HepG2 (cell line): ENCODE data around the gene CARS2. TPM values are rescaled to one million over a fixed set of nuclear protein-coding genes. Genes with fewer than 3 reads are reported as not detected.
A peak's percentile ranks its signal among the peaks of the same experiment; 100 is the strongest.

ENCODE experiments used
- ARHGAP35 ChIP-seq: sonication (generic); formaldehyde crosslinking; IDR thresholded peaks from 2 replicates; pipeline ENCODE4 v1.9.0; 2022; ENCODE audit warnings: mild to moderate bottlenecking, inconsistent platforms, moderate library complexity, missing genetic modification reagents, borderline replicate concordance
- ATAD3A ChIP-seq: sonication (generic); formaldehyde crosslinking; IDR thresholded peaks from 2 replicates; pipeline ENCODE4 v1.4.0; 2020; ENCODE audit warnings: missing genetic modification reagents
- ETV6 ChIP-seq: sonication (generic); formaldehyde crosslinking; conservative IDR thresholded peaks from 2 replicates; pipeline ENCODE4 v1.4.0; 2020; ENCODE audit warnings: missing genetic modification reagents
- KMT2B ChIP-seq: IDR thresholded peaks from 2 replicates; pipeline ENCODE4 v1.6.1; 2016; ENCODE audit warnings: missing genetic modification reagents, missing compliant biosample characterization
- NFE2 ChIP-seq: sonication (generic); formaldehyde crosslinking; IDR thresholded peaks from 2 replicates; pipeline ENCODE4 v1.4.0; 2020; ENCODE audit warnings: missing genetic modification reagents
- NRL ChIP-seq: sonication (generic); formaldehyde crosslinking; IDR thresholded peaks from 2 replicates; pipeline ENCODE4 v1.5.0; 2020; ENCODE audit warnings: missing genetic modification reagents, mild to moderate bottlenecking, moderate library complexity, borderline replicate concordance
- PAF1 ChIP-seq: IDR thresholded peaks from 2 replicates; pipeline ENCODE4 v1.6.1; 2016; ENCODE audit warnings: missing genetic modification reagents, missing compliant biosample characterization
- RAD21 ChIP-seq: fragments of 450-650 bp; formaldehyde crosslinking; IDR thresholded peaks from 2 replicates; pipeline ENCODE4 v1.5.0; 2020; ENCODE audit warnings: mild to moderate bottlenecking
- TCF12 ChIP-seq, 2 experiments: fragments of 450-650 bp in 1 of 2; sonication (generic) in 1 of 2; formaldehyde crosslinking in 1 of 2; IDR thresholded peaks; 2 replicates each; pipeline versions ENCODE4 v1.6.1 to v1.8.0; 2017 to 2022; ENCODE audit warnings: antibody characterized with exemption in 1 of 2, mild to moderate bottlenecking in 1 of 2, missing genetic modification reagents in 1 of 2, moderate library complexity in 1 of 2
- TGIF2 ChIP-seq: IDR thresholded peaks from 2 replicates; pipeline ENCODE4 v1.6.1; 2016; ENCODE audit warnings: control low read depth, missing compliant biosample characterization
- TOPORS ChIP-seq: sonication (generic); formaldehyde crosslinking; IDR thresholded peaks from 2 replicates; pipeline ENCODE4 v1.8.0; 2023; ENCODE audit warnings: mild to moderate bottlenecking, missing genetic modification reagents
- YY1 ChIP-seq: IDR thresholded peaks from 2 replicates; pipeline ENCODE4 v1.6.1; 2011; ENCODE audit warnings: low read length, low read depth, moderate library complexity, mild to moderate bottlenecking; ENCODE audit not compliant: insufficient read depth, insufficient replicate concordance
- ZBTB21 ChIP-seq: sonication (generic); formaldehyde crosslinking; IDR thresholded peaks from 2 replicates; pipeline ENCODE4 v1.4.0; 2020; ENCODE audit warnings: missing genetic modification reagents
- ZFP90 ChIP-seq: sonication (generic); formaldehyde crosslinking; IDR thresholded peaks from 2 replicates; pipeline ENCODE4 v1.8.0; 2022; ENCODE audit warnings: missing genetic modification reagents, mild to moderate bottlenecking, inconsistent platforms, borderline replicate concordance
- ZNF12 ChIP-seq: sonication (generic); formaldehyde crosslinking; IDR thresholded peaks from 2 replicates; pipeline ENCODE4 v1.5.0; 2020; ENCODE audit warnings: missing genetic modification reagents
- ZNF850 ChIP-seq: sonication (generic); formaldehyde crosslinking; conservative IDR thresholded peaks from 2 replicates; pipeline ENCODE4 v1.9.0; 2021; ENCODE audit warnings: mild to moderate bottlenecking, missing genetic modification reagents
- polyA plus RNA-seq, 8 experiments: library from polyadenylated mRNA; depleted of rRNA in 3 of 8; stranded (reverse) in 7 of 8; unstranded in 1 of 8; fragments of >200 nt; fragmentation: Illumina TruSeq in 4 of 8; extraction: Trizol in 4 of 8; gene quantifications; 2 replicates each; pipeline versions ENCODE4 v1.2.1 to v1.2.3, GENCODE V29; 2011 to 2016; ENCODE audit warnings: low read depth in 4 of 8, missing spikeins in 1 of 8, mixed read lengths in 1 of 8; ENCODE audit not compliant: insufficient read depth in 1 of 8
- total RNA-seq, 5 experiments: library from RNA; depleted of rRNA; stranded (reverse); fragments of >200 nt; fragmentation: Illumina TruSeq; extraction: Trizol; gene quantifications; 2 replicates each; pipeline ENCODE4 v1.2.3, GENCODE V29; 2016; ENCODE audit warnings: low read depth in 1 of 5
- TF ChIP-seq, protein P1 (sequence below): sonication (generic); formaldehyde crosslinking; IDR thresholded peaks from 2 replicates; pipeline ENCODE4 v1.4.0; 2020; ENCODE audit warnings: missing genetic modification reagents, borderline replicate concordance
- TF ChIP-seq, protein P2 (sequence below), 2 experiments: IDR thresholded peaks; 2 replicates each; pipeline ENCODE4 v1.6.1; 2011 to 2012; ENCODE audit warnings: low read length in 2 of 2, borderline replicate concordance in 1 of 2, low read depth in 1 of 2, mild to moderate bottlenecking in 1 of 2, moderate library complexity in 1 of 2
- TF ChIP-seq, protein P3 (sequence below): sonication (generic); formaldehyde crosslinking; IDR thresholded peaks from 2 replicates; pipeline ENCODE4 v1.4.0; 2020; ENCODE audit warnings: mild to moderate bottlenecking, missing genetic modification reagents

CARS2 gene
- total and polyA plus RNA-seq, 2 of the 13 experiments (the other 11 are each of a cell fraction or from before 2014, with no cell fraction given) = 41.1 to 59.3 TPM

DNA sequence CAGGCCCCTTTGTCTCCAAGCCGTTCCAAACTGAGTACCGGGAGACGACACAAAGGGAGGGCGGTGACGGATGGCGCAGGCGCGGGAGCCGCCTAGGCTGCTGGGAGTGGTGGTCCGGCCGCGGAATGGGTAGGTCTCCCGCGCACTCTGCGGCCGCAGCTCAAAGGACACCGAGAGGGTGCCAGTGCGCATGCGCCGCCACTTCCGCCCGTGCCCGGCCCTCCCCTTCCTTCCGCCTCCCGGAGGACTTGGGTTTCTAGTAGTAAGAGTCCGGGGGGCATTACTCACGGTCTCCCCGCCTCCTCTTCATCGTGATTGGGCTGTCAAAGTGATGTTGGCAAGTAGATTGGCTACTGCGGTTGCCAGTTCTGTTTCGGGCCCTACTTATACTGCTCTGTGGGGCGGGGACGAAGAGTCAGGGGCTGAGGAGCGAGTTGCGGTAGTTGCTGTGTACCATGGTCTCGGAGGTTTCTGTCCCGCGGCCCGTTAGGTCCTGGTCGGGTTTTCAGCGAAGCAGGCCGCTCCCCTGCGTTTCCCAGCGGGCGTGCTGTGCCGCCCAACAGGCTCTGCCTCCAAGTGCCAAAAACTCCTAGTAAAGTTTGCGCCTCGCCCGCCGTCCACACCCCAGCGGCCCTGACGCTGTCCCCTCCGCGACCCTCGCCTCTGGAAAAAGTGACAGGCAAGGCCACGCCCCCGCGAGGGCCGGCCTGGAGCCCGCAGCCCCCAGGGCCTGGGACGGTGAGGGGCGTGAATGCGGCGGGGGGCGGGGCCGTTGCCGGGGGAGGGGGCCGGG is 7.1 kb upstream of the CARS2 start (continued):
- TF ChIP-seq YY1 (peak; percentile 37), RAD21 (peak; percentile 46; the same call in 1 of the 2 replicates), ZNF12 (CRISPR knock-in tag) (no peak), ATAD3A (no peak), TGIF2 (CRISPR knock-in tag) (no peak), PAF1 (no peak), ARHGAP35 (CRISPR knock-in tag) (peak; percentile 40; the same call in 1 of the 2 replicates), ZBTB21 (CRISPR knock-in tag) (no peak), KMT2B (no peak), NRL (no peak; the same call in none of the 2 replicates), TOPORS (CRISPR knock-in tag) (no peak), NFE2 (CRISPR knock-in tag) (no peak), TCF12 (IDR thresholded peaks at IDR 0.05) (no peak), TCF12 (CRISPR knock-in tag; IDR thresholded peaks at IDR 0.05) (no peak), ETV6 (0 out of 2 replicates have a peak, but pooled peaks have one; percentile 17), ZFP90 (CRISPR knock-in tag) (no peak), ZNF850 (CRISPR knock-in tag) (no peak)
- TF ChIP-seq, protein P1, sequence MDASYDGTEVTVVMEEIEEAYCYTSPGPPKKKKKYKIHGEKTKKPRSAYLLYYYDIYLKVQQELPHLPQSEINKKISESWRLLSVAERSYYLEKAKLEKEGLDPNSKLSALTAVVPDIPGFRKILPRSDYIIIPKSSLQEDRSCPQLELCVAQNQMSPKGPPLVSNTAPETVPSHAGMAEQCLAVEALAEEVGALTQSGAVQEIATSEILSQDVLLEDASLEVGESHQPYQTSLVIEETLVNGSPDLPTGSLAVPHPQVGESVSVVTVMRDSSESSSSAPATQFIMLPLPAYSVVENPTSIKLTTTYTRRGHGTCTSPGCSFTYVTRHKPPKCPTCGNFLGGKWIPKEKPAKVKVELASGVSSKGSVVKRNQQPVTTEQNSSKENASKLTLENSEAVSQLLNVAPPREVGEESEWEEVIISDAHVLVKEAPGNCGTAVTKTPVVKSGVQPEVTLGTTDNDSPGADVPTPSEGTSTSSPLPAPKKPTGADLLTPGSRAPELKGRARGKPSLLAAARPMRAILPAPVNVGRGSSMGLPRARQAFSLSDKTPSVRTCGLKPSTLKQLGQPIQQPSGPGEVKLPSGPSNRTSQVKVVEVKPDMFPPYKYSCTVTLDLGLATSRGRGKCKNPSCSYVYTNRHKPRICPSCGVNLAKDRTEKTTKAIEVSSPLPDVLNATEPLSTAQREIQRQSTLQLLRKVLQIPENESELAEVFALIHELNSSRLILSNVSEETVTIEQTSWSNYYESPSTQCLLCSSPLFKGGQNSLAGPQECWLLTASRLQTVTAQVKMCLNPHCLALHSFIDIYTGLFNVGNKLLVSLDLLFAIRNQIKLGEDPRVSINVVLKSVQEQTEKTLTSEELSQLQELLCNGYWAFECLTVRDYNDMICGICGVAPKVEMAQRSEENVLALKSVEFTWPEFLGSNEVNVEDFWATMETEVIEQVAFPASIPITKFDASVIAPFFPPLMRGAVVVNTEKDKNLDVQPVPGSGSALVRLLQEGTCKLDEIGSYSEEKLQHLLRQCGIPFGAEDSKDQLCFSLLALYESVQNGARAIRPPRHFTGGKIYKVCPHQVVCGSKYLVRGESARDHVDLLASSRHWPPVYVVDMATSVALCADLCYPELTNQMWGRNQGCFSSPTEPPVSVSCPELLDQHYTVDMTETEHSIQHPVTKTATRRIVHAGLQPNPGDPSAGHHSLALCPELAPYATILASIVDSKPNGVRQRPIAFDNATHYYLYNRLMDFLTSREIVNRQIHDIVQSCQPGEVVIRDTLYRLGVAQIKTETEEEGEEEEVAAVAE = no peak
- TF ChIP-seq, protein P2, sequence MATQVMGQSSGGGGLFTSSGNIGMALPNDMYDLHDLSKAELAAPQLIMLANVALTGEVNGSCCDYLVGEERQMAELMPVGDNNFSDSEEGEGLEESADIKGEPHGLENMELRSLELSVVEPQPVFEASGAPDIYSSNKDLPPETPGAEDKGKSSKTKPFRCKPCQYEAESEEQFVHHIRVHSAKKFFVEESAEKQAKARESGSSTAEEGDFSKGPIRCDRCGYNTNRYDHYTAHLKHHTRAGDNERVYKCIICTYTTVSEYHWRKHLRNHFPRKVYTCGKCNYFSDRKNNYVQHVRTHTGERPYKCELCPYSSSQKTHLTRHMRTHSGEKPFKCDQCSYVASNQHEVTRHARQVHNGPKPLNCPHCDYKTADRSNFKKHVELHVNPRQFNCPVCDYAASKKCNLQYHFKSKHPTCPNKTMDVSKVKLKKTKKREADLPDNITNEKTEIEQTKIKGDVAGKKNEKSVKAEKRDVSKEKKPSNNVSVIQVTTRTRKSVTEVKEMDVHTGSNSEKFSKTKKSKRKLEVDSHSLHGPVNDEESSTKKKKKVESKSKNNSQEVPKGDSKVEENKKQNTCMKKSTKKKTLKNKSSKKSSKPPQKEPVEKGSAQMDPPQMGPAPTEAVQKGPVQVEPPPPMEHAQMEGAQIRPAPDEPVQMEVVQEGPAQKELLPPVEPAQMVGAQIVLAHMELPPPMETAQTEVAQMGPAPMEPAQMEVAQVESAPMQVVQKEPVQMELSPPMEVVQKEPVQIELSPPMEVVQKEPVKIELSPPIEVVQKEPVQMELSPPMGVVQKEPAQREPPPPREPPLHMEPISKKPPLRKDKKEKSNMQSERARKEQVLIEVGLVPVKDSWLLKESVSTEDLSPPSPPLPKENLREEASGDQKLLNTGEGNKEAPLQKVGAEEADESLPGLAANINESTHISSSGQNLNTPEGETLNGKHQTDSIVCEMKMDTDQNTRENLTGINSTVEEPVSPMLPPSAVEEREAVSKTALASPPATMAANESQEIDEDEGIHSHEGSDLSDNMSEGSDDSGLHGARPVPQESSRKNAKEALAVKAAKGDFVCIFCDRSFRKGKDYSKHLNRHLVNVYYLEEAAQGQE (IDR thresholded peaks at IDR 0.05; ENCODE audit: borderline replicate concordance in 1 of 2, low read depth in 1 of 2, low read length in 2 of 2) = 0 out of 4 replicates have a peak, but pooled peaks of 1 of the 2 experiments have one; percentile 47
- TF ChIP-seq, protein P3, sequence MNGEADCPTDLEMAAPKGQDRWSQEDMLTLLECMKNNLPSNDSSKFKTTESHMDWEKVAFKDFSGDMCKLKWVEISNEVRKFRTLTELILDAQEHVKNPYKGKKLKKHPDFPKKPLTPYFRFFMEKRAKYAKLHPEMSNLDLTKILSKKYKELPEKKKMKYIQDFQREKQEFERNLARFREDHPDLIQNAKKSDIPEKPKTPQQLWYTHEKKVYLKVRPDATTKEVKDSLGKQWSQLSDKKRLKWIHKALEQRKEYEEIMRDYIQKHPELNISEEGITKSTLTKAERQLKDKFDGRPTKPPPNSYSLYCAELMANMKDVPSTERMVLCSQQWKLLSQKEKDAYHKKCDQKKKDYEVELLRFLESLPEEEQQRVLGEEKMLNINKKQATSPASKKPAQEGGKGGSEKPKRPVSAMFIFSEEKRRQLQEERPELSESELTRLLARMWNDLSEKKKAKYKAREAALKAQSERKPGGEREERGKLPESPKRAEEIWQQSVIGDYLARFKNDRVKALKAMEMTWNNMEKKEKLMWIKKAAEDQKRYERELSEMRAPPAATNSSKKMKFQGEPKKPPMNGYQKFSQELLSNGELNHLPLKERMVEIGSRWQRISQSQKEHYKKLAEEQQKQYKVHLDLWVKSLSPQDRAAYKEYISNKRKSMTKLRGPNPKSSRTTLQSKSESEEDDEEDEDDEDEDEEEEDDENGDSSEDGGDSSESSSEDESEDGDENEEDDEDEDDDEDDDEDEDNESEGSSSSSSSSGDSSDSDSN = peak; percentile 50
